ENCODE results near the gene DLGAP3. TPM values are rescaled to one million over a fixed set of nuclear protein-coding genes. Genes with fewer than 3 reads are reported as not detected.

Gene DLGAP3
- total RNA-seq, 2 donors from 2014 or later, result 0.27 to 0.54 TPM

DNA sequence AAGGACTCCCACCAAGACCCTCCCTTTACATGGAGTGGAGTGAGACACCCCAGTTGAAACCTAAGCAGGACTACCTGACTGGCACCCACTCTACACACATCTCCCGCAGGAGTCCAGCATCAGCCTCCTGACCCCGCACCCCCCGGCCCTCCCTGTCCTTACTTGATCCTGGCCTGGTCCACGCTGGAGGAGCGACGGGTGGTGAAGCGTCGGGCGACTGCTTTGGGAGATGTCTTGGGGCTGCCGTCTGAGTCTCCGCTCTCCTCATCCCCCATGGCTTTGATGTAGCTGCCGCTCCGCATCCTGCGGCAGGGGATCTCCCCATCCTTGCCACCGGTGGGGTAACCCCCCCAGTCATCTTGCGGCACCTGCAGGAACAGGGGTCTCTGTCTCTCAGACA, 29.5 kb downstream of the DLGAP3 start:
- intact Hi-C loops (cut with DNase I), result no loop called here
- no peak overlapping the region for H3K27ac ChIP-seq
- no peaks in the 10 kb centered on the region for H3K4me1 ChIP-seq
- H3K27me3 ChIP-seq, result no peaks in the 10 kb centered on the region
- TF ChIP-seq, protein P1, sequence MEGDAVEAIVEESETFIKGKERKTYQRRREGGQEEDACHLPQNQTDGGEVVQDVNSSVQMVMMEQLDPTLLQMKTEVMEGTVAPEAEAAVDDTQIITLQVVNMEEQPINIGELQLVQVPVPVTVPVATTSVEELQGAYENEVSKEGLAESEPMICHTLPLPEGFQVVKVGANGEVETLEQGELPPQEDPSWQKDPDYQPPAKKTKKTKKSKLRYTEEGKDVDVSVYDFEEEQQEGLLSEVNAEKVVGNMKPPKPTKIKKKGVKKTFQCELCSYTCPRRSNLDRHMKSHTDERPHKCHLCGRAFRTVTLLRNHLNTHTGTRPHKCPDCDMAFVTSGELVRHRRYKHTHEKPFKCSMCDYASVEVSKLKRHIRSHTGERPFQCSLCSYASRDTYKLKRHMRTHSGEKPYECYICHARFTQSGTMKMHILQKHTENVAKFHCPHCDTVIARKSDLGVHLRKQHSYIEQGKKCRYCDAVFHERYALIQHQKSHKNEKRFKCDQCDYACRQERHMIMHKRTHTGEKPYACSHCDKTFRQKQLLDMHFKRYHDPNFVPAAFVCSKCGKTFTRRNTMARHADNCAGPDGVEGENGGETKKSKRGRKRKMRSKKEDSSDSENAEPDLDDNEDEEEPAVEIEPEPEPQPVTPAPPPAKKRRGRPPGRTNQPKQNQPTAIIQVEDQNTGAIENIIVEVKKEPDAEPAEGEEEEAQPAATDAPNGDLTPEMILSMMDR (IDR thresholded peaks at IDR 0.05), result no peak
- H3K9me3 ChIP-seq, result no peaks in the 10 kb centered on the region
- no peak for DNase-seq
- no peak overlapping the region for H3K4me3 ChIP-seq
- H3K36me3 ChIP-seq, result no peaks in the 10 kb centered on the region
- H3K9ac ChIP-seq (ENCODE audit: low read depth in 2 of 2, low read length in 2 of 2), result no peak overlapping the region

DNA sequence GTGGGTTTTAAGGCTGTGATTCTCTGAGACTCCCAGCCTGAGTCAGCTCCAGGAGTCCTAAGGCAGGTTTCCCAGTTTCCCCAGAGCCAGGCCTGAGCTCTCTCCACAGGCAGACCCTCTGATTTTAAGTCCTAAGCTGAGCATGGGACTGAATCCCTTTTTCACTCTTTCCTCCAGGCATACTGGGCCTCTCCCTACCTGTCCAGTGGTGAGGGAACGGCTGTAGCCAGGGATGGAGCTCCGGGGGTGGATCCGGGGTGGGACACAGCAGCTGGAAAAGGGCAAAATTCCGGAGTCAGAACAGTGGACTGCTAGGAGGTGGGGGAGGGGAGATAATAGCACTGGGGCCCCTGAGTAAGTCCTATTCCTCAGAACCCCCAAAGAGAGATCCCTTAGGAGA, 30.0 kb downstream of the DLGAP3 start:
- no peaks in the 10 kb centered on the region for H3K9me3 ChIP-seq
- no peaks in the 10 kb centered on the region for H3K36me3 ChIP-seq
- intact Hi-C loops (cut with DNase I), result no loop called here
- H3K4me3 ChIP-seq, result no peak overlapping the region
- TF ChIP-seq, protein P1 (IDR thresholded peaks at IDR 0.05), result no peak
- no peaks in the 10 kb centered on the region for H3K4me1 ChIP-seq
- no peak overlapping the region for H3K9ac ChIP-seq (ENCODE audit: low read depth in 2 of 2, low read length in 2 of 2)
- no peak overlapping the region for H3K27ac ChIP-seq
- H3K27me3 ChIP-seq, result no peaks in the 10 kb centered on the region
- DNase-seq, result no peak

DNA sequence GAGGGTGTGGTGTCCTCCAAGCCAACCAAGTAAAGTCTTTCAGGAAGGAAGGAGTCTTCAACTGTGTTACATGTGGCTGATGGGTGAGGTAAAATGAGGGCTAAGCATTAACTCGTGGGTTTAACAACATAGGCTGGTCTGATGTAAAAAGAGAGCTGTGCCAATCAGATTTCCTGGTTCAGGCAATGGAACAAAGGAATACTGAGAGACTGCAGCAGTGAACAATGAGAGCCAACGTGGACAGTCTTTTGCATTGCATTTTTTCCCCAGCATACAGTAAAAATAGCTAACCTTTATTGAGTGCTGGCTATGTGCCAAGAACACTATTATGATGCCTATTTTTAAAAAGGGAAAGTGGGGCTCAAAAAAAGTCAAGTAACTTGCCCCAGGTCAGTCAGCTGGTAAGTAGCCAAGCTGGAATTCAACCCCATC, 31.1 kb downstream of the DLGAP3 start:
- Histone ChIP-seq H3K9me3 (no peaks in the 10 kb centered on the region), H3K4me1 (no peaks in the 10 kb centered on the region), H3K9ac (ENCODE audit: low read depth in 2 of 2, low read length in 2 of 2) (no peak overlapping the region), H3K36me3 (no peaks in the 10 kb centered on the region), H3K27ac (no peak overlapping the region), H3K4me3 (no peak overlapping the region), H3K27me3 (no peaks in the 10 kb centered on the region)
- intact Hi-C loops (cut with DNase I), result no loop called here
- DNase-seq, result no peak
- TF ChIP-seq, protein P1 (IDR thresholded peaks at IDR 0.05), result no peak

DNA sequence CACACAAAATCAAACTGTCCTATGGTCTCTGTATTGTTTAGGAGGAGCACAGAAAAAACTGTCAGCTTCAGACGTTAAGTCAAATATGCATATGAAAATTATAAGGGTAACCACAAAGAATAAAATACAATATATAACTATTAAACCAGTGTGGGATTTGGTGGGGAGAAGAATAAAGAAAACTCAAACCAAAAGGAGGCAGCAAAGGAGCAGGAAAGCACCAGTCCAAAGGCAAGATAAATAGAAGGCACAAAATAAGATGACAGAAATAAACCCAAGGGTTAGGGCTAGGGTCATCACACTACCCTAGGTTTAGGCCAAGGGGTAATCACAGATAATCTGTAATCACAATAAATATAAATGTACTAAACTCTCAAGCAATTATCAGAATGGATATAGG, 32.8 kb downstream of the DLGAP3 start:
- H3K4me3 ChIP-seq, result no peak overlapping the region
- no peaks in the 10 kb centered on the region for H3K4me1 ChIP-seq
- no peaks in the 10 kb centered on the region for H3K9me3 ChIP-seq
- H3K27me3 ChIP-seq, result no peaks in the 10 kb centered on the region
- no peak overlapping the region for H3K9ac ChIP-seq (ENCODE audit: low read depth in 2 of 2, low read length in 2 of 2)
- H3K36me3 ChIP-seq, result no peaks in the 10 kb centered on the region
- intact Hi-C loops (cut with DNase I), result no loop called here
- H3K27ac ChIP-seq, result no peak overlapping the region
- TF ChIP-seq, protein P1 (IDR thresholded peaks at IDR 0.05), result no peak
- DNase-seq, result no peak

DNA sequence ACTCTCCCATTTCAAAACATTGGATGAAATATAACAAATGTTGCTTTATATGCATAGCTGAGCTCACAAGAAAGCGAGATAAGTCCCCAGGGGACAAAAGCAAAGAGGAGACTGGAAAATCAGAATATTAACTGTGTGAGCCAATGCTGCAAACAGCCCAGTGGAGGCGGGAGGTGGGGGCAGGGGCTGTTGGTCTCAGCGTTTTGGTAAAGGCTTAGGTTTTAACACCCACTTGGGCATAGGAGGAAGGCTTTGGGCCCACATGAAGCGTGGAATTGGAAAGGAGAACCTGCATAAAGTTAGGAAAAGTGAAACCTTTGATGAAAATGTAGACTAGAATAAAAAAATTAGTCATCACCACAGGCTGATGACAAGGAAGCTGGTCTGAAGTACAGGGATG, 39.7 kb downstream of the DLGAP3 start:
- no peak overlapping the region for H3K27ac ChIP-seq
- no peak overlapping the region for H3K9ac ChIP-seq (ENCODE audit: low read depth in 2 of 2, low read length in 2 of 2)
- H3K4me3 ChIP-seq, result no peak overlapping the region
- intact Hi-C loops (cut with DNase I), result no loop called here
- peaks cover 19% of the 10 kb centered on the region for H3K27me3 ChIP-seq
- TF ChIP-seq, protein P1 (IDR thresholded peaks at IDR 0.05), result no peak
- H3K4me1 ChIP-seq, result no peaks in the 10 kb centered on the region
- H3K9me3 ChIP-seq, result no peaks in the 10 kb centered on the region
- DNase-seq, result no peak
- no peaks in the 10 kb centered on the region for H3K36me3 ChIP-seq

DNA sequence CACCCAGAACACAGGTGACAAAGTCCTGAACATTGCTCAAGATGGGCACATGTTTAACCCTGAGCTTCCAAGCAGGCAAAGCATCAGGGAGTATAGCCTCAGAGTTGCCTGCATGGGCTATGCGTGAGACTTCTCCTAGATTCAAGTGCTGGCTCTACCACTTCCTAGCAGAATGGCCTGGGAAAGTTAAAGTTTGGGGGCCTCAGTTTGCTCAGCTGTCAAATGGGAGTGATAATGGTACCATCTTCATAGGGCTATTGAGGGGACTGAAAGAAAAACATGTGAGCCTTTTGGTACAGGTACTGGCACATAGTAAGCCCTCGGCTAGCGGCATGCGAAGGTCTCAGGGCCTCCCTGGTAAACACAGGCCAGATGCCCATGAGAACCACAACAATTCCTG, 41.9 kb downstream of the DLGAP3 start:
- Histone ChIP-seq H3K9ac (ENCODE audit: low read depth in 2 of 2, low read length in 2 of 2) (no peak overlapping the region), H3K27me3 (peaks cover 29% of the 10 kb centered on the region), H3K4me1 (no peaks in the 10 kb centered on the region), H3K9me3 (no peaks in the 10 kb centered on the region), H3K4me3 (no peak overlapping the region), H3K27ac (no peak overlapping the region), H3K36me3 (no peaks in the 10 kb centered on the region)
- no peak for DNase-seq
- TF ChIP-seq, protein P1 (IDR thresholded peaks at IDR 0.05), result no peak
- intact Hi-C loops (cut with DNase I), result no loop called here

Measured in colonic mucosa (tissue), 4 donors.